Heart right ventricle (tissue), 16 donors: ENCODE results near the gene FILIP1L. TPM values are rescaled to one million over a fixed set of nuclear protein-coding genes. Genes with fewer than 3 reads are reported as not detected.

Experiments
- ATAC-seq, 8 donors: fragments of 200-7000 bp; cut with Tn5 transposase; one replicate each; pipeline ENCODE4 v1.9.1; 2020; ENCODE audit warnings: mild to moderate bottlenecking in 8 of 8, moderate library complexity in 8 of 8, moderate number of reproducible peaks in 1 of 8
- DNase-seq, 2 donors: peaks; one replicate each; pipeline ENCODE4 v3.0.0-alpha.2; 2020
- H3K27ac ChIP-seq, 10 donors: fragments of 200-600 bp; sonication (generic) in 2 of 10; one replicate each; pipeline versions ENCODE4 v1.5.0 to v1.8.0; 2020 to 2022; ENCODE audit warnings: mild to moderate bottlenecking in 3 of 10
- H3K27me3 ChIP-seq, 7 donors: fragments of 200-600 bp; one replicate each; pipeline ENCODE4 v1.8.0; 2021 to 2022; ENCODE audit warnings: mild to moderate bottlenecking in 2 of 7
- H3K36me3 ChIP-seq, 9 donors: fragments of 200-600 bp; sonication (generic) in 1 of 9; one replicate each; pipeline versions ENCODE4 v1.5.0 to v1.8.0; 2020 to 2022; ENCODE audit warnings: mild to moderate bottlenecking in 2 of 9
- H3K4me1 ChIP-seq, 9 donors: fragments of 200-600 bp; sonication (generic) in 1 of 9; one replicate each; pipeline versions ENCODE4 v1.5.0 to v1.8.0; 2020 to 2022; ENCODE audit warnings: mild to moderate bottlenecking in 4 of 9
- H3K4me3 ChIP-seq, 10 donors: fragments of 200-600 bp; sonication (generic) in 2 of 10; one replicate each; pipeline versions ENCODE4 v1.5.0 to v1.8.0; 2020 to 2022; ENCODE audit warnings: mild to moderate bottlenecking in 7 of 10, moderate library complexity in 2 of 10
- H3K9me3 ChIP-seq, 11 donors: fragments of 200-600 bp in 10 of 11; sonication (generic) in 2 of 11; one replicate each; pipeline versions ENCODE4 v1.5.0 to v1.8.0; 2013 to 2022; ENCODE audit warnings: mild to moderate bottlenecking in 2 of 11, control low read depth in 1 of 11, moderate library complexity in 1 of 11
- CTCF ChIP-seq, 9 donors: fragments of 200-600 bp; sonication (generic) in 2 of 9; IDR thresholded peaks; one replicate each; pipeline versions ENCODE4 v1.5.0 to v1.8.0; 2021 to 2022; ENCODE audit warnings: antibody characterized with exemption in 9 of 9, mild to moderate bottlenecking in 5 of 9, moderate library complexity in 1 of 9
- WGBS, 2 donors: extraction: QIAGEN DNeasy Blood & Tissue Kit; methylation state at CpG; one replicate each; pipeline ENCODE4 v1.1.7; 2013; ENCODE audit warnings: inconsistent platforms in 1 of 2; 5-methylcytosine and 5-hydroxymethylcytosine counted together
- intact Hi-C, 10 donors: fragments of 100-400 bp; cut with DNase I; formaldehyde crosslinking; loops; one replicate each; pipeline versions ENCODE4 v1.11.1 to v1.14.2; 2022
- polyA plus RNA-seq, 2 donors: library from polyadenylated mRNA; stranded (reverse); fragments of 200-250 nt; gene quantifications; one replicate each; pipeline ENCODE4 v1.2.3, GENCODE V29; 2013
- total RNA-seq, 10 donors: library from RNA; stranded (reverse); fragmentation: NEBNext Ultra II Directional in 3 of 10; extraction: Animal tissue kit (Norgen Biotek cat#: 25700) in 3 of 10; gene quantifications; one replicate each; pipeline versions ENCODE4 v1.2.1 to v1.2.4, GENCODE V29; 2021 to 2023
- donor health status: Arrhythmogenic right ventricular cardiomyopathy.
- donor health status: ischemic (EF 13 %, LVEDD 7.1; RV severe dilation, severe dysfunction).
- donor health status: healthy with polysubstance abuse.
- donor health status: DM: no; HTN: yes; CAD: no.
- donor health status: DM: no; HTN: no; CAD: no.
- donor health status: ischemic (EF 25% LVEDD 6.9; RV normal size, moderate dysfunction).
- donor health status: ischemic (EF 25% LVEDD 5.7; RV mildly dilated, moderate dysfunction).
- donor health status: healthy.
- donor health status: DM: yes; HTN: yes; CAD: no.
- donor health status: Ischemic cardiomyopathy.
- donor health status: ischemic (EF 35%, LVEDD 5.7; RV mildly dilated, moderate dysfunction).
- donor health status: nonischemic (EF 11% LVEDD 7.7; RV severe dilation, severe dysfunction).
- donor health status: DM: yes; HTN: yes; CAD: no.
- donor health status: PGD.
- donor health status: ischemic (EF 29% LVEDD 5.4; RV normal size, mild dysfunction).
- donor health status: nonischemic (EF 23%, LVEDD 6.1; RV moderate dilation, normal function).

Gene FILIP1L
- total and polyA plus RNA-seq, 12 donors: 15.9 to 134 (median 64.3) TPM

GRCh38 chr3:100102757-100103156, 11.5 kb downstream of the FILIP1L start:
- no peak overlapping the region for H3K4me3 ChIP-seq
- no peak for TF ChIP-seq CTCF (IDR thresholded peaks at IDR 0.05)
- peak in 7 of 8 donors; percentile 30 to 78 (median 73) for ATAC-seq
- H3K9me3 ChIP-seq: no peaks in the 10 kb centered on the region
- WGBS, 2 donors: 50 to 72% methylated on average over 1 of the region's 1 CpG
- H3K27ac ChIP-seq: peak overlapping the region in 9 of 10 donors; percentile 23 to 80 (median 71)
- peaks cover 6 to 76% (median 69%) of the 10 kb centered on the region in 9 donors for H3K4me1 ChIP-seq
- intact Hi-C loops: no loop called here
- H3K36me3 ChIP-seq: no peaks in the 10 kb centered on the region
- no peaks in the 10 kb centered on the region for H3K27me3 ChIP-seq
- no peak for DNase-seq

- Histone ChIP-seq H3K27ac (peak overlapping the region in 1 of 10 donors; percentile 91), H3K36me3 (no peaks in the 10 kb centered on the region), H3K4me3 (no peak overlapping the region), H3K4me1 (peaks cover 10 to 63% (median 48%) of the 10 kb centered on the region in 9 donors), H3K27me3 (no peaks in the 10 kb centered on the region), H3K9me3 (no peaks in the 10 kb centered on the region)
- intact Hi-C loops: no loop called here
- DNase-seq (no peak), ATAC-seq (no peak)
- WGBS, 2 donors: 98 to 100% methylated on average over 2 of the region's 2 CpGs
- no peak for TF ChIP-seq CTCF (IDR thresholded peaks at IDR 0.05)
Observed at GRCh38 chr3:100100425-100100824, 13.9 kb downstream of the FILIP1L start.

GRCh38 chr3:100099621-100100020, 14.7 kb downstream of the FILIP1L start:
- no peak for TF ChIP-seq CTCF (IDR thresholded peaks at IDR 0.05)
- H3K4me3 ChIP-seq: no peak overlapping the region

GRCh38 chr3:100098784-100099070, 15.6 kb downstream of the FILIP1L start:
- TF ChIP-seq CTCF (IDR thresholded peaks at IDR 0.05): no peak
- H3K27ac ChIP-seq: peak overlapping the region; percentile 47 to 91 (median 76)
- H3K4me1 ChIP-seq: peaks cover 8 to 48% (median 35%) of the 10 kb centered on the region in 9 donors
- no peaks in the 10 kb centered on the region for H3K27me3 ChIP-seq
- no peak for ATAC-seq
- DNase-seq: no peak
- no peaks in the 10 kb centered on the region for H3K36me3 ChIP-seq
- intact Hi-C loops: no loop called here
- H3K4me3 ChIP-seq: no peak overlapping the region
- no peaks in the 10 kb centered on the region for H3K9me3 ChIP-seq

More at GRCh38 chr3:100099621-100100020, 14.7 kb downstream of the FILIP1L start:
- Histone ChIP-seq H3K27me3 (no peaks in the 10 kb centered on the region), H3K9me3 (no peaks in the 10 kb centered on the region), H3K36me3 (no peaks in the 10 kb centered on the region), H3K4me1 (peaks cover 8 to 56% (median 41%) of the 10 kb centered on the region in 9 donors), H3K27ac (peak overlapping the region in 8 of 10 donors; percentile 9 to 91 (median 78))
- 48 to 52% methylated on average over 2 of the region's 2 CpGs for WGBS, 2 donors
- DNase-seq (no peak), ATAC-seq (no peak)
- intact Hi-C loops: no loop called here
